Transverse colon (tissue), 3 donors: ENCODE results near the gene KIF3A.

ENCODE experiments used
- POLR2A ChIP-seq: fragments of 450-650 bp; IDR thresholded peaks from one replicate; pipeline ENCODE4 v1.6.1; 2016; ENCODE audit warnings: antibody characterized with exemption, mild to moderate bottlenecking, moderate library complexity
- TF ChIP-seq, protein P1 (sequence below), 5 experiments: fragments of 200-600 bp in 3 of 5; fragments of 450-650 bp in 2 of 5; sonication (generic) in 3 of 5; IDR thresholded peaks; 1 replicate in 2 of 5; 2 replicates in 3 of 5; pipeline ENCODE4 v1.5.1; 2016 to 2017; ENCODE audit warnings: antibody characterized with exemption in 5 of 5, inconsistent platforms in 3 of 5, mild to moderate bottlenecking in 2 of 5, moderate library complexity in 1 of 5

DNA sequence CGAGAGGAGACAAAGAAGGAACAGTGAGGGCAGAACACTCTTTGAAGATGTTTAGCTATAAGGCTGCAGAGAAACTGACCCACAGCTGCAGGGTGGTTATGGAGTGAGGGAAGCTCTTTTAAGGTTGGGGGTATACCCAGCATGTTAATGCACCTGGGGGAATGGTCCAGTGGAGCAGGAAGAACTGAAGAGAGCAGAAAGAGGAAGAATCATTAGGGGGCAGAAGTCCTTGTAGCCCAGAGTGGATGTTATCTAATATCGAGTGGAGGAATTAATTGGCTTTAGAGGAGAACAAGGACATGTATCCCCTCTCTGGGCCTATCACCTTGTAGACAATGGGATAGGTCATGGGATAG is 55.9 kb downstream of the KIF3A start:
- no peak for TF ChIP-seq POLR2A
- TF ChIP-seq, protein P1, sequence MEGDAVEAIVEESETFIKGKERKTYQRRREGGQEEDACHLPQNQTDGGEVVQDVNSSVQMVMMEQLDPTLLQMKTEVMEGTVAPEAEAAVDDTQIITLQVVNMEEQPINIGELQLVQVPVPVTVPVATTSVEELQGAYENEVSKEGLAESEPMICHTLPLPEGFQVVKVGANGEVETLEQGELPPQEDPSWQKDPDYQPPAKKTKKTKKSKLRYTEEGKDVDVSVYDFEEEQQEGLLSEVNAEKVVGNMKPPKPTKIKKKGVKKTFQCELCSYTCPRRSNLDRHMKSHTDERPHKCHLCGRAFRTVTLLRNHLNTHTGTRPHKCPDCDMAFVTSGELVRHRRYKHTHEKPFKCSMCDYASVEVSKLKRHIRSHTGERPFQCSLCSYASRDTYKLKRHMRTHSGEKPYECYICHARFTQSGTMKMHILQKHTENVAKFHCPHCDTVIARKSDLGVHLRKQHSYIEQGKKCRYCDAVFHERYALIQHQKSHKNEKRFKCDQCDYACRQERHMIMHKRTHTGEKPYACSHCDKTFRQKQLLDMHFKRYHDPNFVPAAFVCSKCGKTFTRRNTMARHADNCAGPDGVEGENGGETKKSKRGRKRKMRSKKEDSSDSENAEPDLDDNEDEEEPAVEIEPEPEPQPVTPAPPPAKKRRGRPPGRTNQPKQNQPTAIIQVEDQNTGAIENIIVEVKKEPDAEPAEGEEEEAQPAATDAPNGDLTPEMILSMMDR (IDR thresholded peaks at IDR 0.05) = no peak
